ENCODE results near the gene ARID5A. TPM values are rescaled to one million over a fixed set of nuclear protein-coding genes. Genes with fewer than 3 reads are reported as not detected.
A peak's percentile ranks its signal among the peaks of the same experiment; 100 is the strongest.

The ARID5A gene
- total and polyA plus RNA-seq, 2 of the 13 experiments (the other 11 are each of a cell fraction or from before 2014, with no cell fraction given): 6.0 to 9.5 TPM

DNA sequence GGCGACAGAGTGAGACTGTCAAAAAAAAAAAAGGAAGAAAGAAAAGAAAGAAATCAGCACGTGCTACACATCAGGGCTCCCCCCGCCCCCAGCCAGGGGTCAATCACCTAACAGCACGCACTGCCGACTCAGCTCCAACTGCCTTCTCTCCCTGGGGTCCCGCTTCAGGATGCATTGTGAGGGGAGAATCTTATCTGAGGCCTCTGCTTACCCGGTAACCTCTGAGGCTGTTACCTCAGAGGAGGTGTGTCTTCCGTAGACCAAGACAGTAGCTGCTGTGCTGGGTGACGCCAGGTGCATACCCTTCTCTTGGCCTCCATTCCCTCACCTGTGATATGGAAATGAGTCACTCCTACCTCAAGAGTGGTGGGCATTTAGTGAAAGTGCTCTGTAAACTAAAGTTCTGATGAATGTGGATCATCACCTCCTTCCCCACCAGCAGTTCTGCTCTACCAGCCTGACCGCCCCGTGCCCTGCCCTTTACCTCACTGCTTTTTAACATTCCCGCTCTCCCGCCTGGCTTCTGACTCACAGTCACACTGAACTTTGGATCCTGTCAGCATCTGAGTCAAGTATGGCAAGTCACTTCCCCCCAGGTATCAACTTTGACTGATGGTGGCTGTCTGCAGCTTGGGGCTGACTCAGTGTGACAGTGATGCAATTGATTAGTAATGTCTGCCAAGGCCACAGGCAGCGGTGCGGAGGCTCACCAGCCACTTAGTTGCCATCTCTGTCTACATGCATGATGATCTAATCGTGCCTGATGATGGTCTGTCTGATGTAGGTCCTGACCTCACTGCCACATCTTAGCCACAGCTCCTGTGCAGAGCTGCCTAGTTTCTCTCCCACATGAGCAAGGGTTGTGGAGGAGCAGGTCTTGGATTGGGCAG is 20.1 kb downstream of the ARID5A start (continued):
- TF ChIP-seq, protein P1, sequence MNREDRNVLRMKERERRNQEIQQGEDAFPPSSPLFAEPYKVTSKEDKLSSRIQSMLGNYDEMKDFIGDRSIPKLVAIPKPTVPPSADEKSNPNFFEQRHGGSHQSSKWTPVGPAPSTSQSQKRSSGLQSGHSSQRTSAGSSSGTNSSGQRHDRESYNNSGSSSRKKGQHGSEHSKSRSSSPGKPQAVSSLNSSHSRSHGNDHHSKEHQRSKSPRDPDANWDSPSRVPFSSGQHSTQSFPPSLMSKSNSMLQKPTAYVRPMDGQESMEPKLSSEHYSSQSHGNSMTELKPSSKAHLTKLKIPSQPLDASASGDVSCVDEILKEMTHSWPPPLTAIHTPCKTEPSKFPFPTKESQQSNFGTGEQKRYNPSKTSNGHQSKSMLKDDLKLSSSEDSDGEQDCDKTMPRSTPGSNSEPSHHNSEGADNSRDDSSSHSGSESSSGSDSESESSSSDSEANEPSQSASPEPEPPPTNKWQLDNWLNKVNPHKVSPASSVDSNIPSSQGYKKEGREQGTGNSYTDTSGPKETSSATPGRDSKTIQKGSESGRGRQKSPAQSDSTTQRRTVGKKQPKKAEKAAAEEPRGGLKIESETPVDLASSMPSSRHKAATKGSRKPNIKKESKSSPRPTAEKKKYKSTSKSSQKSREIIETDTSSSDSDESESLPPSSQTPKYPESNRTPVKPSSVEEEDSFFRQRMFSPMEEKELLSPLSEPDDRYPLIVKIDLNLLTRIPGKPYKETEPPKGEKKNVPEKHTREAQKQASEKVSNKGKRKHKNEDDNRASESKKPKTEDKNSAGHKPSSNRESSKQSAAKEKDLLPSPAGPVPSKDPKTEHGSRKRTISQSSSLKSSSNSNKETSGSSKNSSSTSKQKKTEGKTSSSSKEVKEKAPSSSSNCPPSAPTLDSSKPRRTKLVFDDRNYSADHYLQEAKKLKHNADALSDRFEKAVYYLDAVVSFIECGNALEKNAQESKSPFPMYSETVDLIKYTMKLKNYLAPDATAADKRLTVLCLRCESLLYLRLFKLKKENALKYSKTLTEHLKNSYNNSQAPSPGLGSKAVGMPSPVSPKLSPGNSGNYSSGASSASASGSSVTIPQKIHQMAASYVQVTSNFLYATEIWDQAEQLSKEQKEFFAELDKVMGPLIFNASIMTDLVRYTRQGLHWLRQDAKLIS (CRISPR knock-in tag; IDR thresholded peaks at IDR 0.05): no peak
- TF ChIP-seq BRF2 (CRISPR knock-in tag; IDR thresholded peaks at IDR 0.05) (no peak), PHB2 (IDR thresholded peaks at IDR 0.05; ENCODE audit: partially characterized antibody) (no peak), ZFP82 (CRISPR knock-in tag; IDR thresholded peaks at IDR 0.05; ENCODE audit: borderline replicate concordance) (no peak), MED1 (CRISPR knock-in tag; IDR thresholded peaks at IDR 0.05) (peak; percentile 94), RBM39 (IDR thresholded peaks at IDR 0.05; ENCODE audit: low read depth, low read length, poor library complexity, severe bottlenecking) (peak; percentile 46), ZNF549 (CRISPR knock-in tag; IDR thresholded peaks at IDR 0.05) (no peak; the same call in 1 of the 2 replicates), MLLT10 (CRISPR knock-in tag; IDR thresholded peaks at IDR 0.05) (no peak), ZNF724P (CRISPR knock-in tag; IDR thresholded peaks at IDR 0.05; ENCODE audit: borderline replicate concordance) (peak; percentile 92), RERE (CRISPR knock-in tag; IDR thresholded peaks at IDR 0.05; ENCODE audit: low read depth) (peak; percentile 84; the same call in 1 of the 2 replicates), CREM (IDR thresholded peaks at IDR 0.05) (peak; percentile 76), CREM (CRISPR knock-in tag; IDR thresholded peaks at IDR 0.05) (no peak), HIVEP1 (CRISPR knock-in tag; IDR thresholded peaks at IDR 0.05) (peak; percentile 82; the same call in 1 of the 2 replicates), PTBP1 (IDR thresholded peaks at IDR 0.05; ENCODE audit: low read depth, low read length, poor library complexity, severe bottlenecking) (no peak), ZNF615 (CRISPR knock-in tag; IDR thresholded peaks at IDR 0.05; ENCODE audit: borderline replicate concordance) (no peak)
- TF ChIP-seq, protein P2, sequence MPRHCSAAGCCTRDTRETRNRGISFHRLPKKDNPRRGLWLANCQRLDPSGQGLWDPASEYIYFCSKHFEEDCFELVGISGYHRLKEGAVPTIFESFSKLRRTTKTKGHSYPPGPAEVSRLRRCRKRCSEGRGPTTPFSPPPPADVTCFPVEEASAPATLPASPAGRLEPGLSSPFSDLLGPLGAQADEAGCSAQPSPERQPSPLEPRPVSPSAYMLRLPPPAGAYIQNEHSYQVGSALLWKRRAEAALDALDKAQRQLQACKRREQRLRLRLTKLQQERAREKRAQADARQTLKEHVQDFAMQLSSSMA (CRISPR knock-in tag; IDR thresholded peaks at IDR 0.05): peak; percentile 77; the same call in 1 of the 2 replicates
- TF ChIP-seq, protein P3, sequence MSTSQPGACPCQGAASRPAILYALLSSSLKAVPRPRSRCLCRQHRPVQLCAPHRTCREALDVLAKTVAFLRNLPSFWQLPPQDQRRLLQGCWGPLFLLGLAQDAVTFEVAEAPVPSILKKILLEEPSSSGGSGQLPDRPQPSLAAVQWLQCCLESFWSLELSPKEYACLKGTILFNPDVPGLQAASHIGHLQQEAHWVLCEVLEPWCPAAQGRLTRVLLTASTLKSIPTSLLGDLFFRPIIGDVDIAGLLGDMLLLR (CRISPR knock-in tag; IDR thresholded peaks at IDR 0.05): peak; percentile 79; the same call in 1 of the 2 replicates
